Sigmoid colon (tissue), 7 donors: ENCODE data around the gene COL5A2. TPM values are rescaled to one million over a fixed set of nuclear protein-coding genes. Genes with fewer than 3 reads are reported as not detected.

Experiments used
- DNase-seq: peaks from one replicate; pipeline ENCODE4 v3.0.0-alpha.2; 2019
- H3K27ac ChIP-seq, 4 donors: fragments of 200-600 bp; sonication (generic); one replicate each; pipeline ENCODE4 v1.5.1; 2016 to 2019; ENCODE audit warnings: mild to moderate bottlenecking in 1 of 4
- H3K27me3 ChIP-seq, 3 donors: fragments of 200-600 bp; sonication (generic); one replicate each; pipeline ENCODE4 v1.5.1; 2019; ENCODE audit warnings: mild to moderate bottlenecking in 1 of 3
- H3K36me3 ChIP-seq, 4 donors: fragments of 200-600 bp; sonication (generic); one replicate each; pipeline ENCODE4 v1.5.1; 2016 to 2019
- H3K4me1 ChIP-seq, 4 donors: fragments of 200-600 bp; sonication (generic); one replicate each; pipeline ENCODE4 v1.5.1; 2017 to 2019
- H3K4me3 ChIP-seq, 4 donors: fragments of 200-600 bp; sonication (generic); one replicate each; pipeline ENCODE4 v1.5.1; 2017 to 2019; ENCODE audit warnings: mild to moderate bottlenecking in 2 of 4, moderate library complexity in 1 of 4
- H3K9me3 ChIP-seq, 4 donors: fragments of 200-600 bp in 3 of 4; sonication (generic) in 3 of 4; one replicate each; pipeline versions ENCODE4 v1.5.1 to v1.6.1; 2013 to 2019
- EP300 ChIP-seq, 4 donors: sonication (generic); formaldehyde crosslinking; IDR thresholded peaks; one replicate each; pipeline ENCODE4 v1.6.1; 2017; ENCODE audit warnings: antibody characterized with exemption in 4 of 4
- POLR2A ChIP-seq, 2 donors: fragments of 450-650 bp; IDR thresholded peaks; one replicate each; pipeline ENCODE4 v1.6.1; 2016; ENCODE audit warnings: antibody characterized with exemption in 2 of 2, mild to moderate bottlenecking in 2 of 2, moderate library complexity in 2 of 2
- POLR2AphosphoS5 ChIP-seq, 4 donors: sonication (generic); formaldehyde crosslinking; IDR thresholded peaks; one replicate each; pipeline ENCODE4 v1.6.1; 2017; ENCODE audit warnings: antibody characterized with exemption in 4 of 4
- WGBS, 2 donors: extraction: QIAGEN DNeasy Blood & Tissue Kit; methylation state at CpG; one replicate each; pipeline ENCODE4 v1.1.7; 2013; 5-methylcytosine and 5-hydroxymethylcytosine counted together
- intact Hi-C: fragments of 100-400 bp; cut with DNase I; formaldehyde crosslinking; loops from one replicate; pipeline ENCODE4 v1.15.1; 2023
- polyA plus RNA-seq, 3 donors: library from polyadenylated mRNA; stranded (reverse); fragments of 200-250 nt; gene quantifications; one replicate each; pipeline ENCODE4 v1.2.3, GENCODE V29; 2013
- total RNA-seq, 4 donors: library from RNA; depleted of rRNA; stranded (reverse); fragments of >200 nt; gene quantifications; one replicate each; pipeline ENCODE4 v1.1.0, GENCODE V29; 2016
- TF ChIP-seq, protein P1 (sequence below), 4 experiments: fragments of 450-650 bp in 3 of 4; fragments of 200-600 bp in 1 of 4; IDR thresholded peaks; one replicate each; pipeline ENCODE4 v1.5.1; 2016 to 2019; ENCODE audit warnings: antibody characterized with exemption in 4 of 4, mild to moderate bottlenecking in 3 of 4, moderate library complexity in 2 of 4
- donor health status: healthy with polysubstance abuse.
- donor health status: Bipolar disorder and iron deficiency.
- donor health status: healthy.

The COL5A2 gene
- total and polyA plus RNA-seq, 7 donors: 3.6 to 164 (median 60.9) TPM

DNA sequence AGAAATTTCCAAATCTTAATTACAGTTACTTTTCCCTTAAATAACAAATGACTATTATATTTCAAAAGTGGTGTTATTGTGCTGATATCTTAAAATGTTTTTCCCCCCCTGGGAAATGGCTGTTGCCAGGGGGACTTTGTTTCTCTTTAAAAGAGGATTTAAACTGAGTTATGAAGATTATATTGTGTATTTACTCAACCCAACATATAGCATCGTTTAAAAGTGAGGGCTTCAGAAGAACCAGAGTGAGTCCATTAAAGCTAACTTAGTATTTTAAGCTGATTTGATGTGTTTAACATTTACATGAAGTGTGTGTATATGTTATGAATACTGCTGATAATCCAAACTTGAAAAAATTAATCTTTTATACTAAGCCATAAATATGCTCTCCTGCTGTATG lies 81.6 kb downstream of the COL5A2 start:
- H3K4me3 ChIP-seq: no peak overlapping the region
- H3K27ac ChIP-seq: peak overlapping the region in 3 of 4 donors; percentile 38 to 67 (median 65)
- H3K4me1 ChIP-seq: peaks cover 0 to 58% (median 35%) of the 10 kb centered on the region in 4 donors
- H3K27me3 ChIP-seq: no peaks in the 10 kb centered on the region
- peaks cover 0 to 12% (median 0%) of the 10 kb centered on the region in 4 donors for H3K36me3 ChIP-seq
- no peak for TF ChIP-seq POLR2AphosphoS5 (IDR thresholded peaks at IDR 0.05)
- TF ChIP-seq POLR2A (IDR thresholded peaks at IDR 0.05): no peak
- TF ChIP-seq EP300 (IDR thresholded peaks at IDR 0.05): no peak
- TF ChIP-seq, protein P1, sequence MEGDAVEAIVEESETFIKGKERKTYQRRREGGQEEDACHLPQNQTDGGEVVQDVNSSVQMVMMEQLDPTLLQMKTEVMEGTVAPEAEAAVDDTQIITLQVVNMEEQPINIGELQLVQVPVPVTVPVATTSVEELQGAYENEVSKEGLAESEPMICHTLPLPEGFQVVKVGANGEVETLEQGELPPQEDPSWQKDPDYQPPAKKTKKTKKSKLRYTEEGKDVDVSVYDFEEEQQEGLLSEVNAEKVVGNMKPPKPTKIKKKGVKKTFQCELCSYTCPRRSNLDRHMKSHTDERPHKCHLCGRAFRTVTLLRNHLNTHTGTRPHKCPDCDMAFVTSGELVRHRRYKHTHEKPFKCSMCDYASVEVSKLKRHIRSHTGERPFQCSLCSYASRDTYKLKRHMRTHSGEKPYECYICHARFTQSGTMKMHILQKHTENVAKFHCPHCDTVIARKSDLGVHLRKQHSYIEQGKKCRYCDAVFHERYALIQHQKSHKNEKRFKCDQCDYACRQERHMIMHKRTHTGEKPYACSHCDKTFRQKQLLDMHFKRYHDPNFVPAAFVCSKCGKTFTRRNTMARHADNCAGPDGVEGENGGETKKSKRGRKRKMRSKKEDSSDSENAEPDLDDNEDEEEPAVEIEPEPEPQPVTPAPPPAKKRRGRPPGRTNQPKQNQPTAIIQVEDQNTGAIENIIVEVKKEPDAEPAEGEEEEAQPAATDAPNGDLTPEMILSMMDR (IDR thresholded peaks at IDR 0.05): no peak
- WGBS, 2 donors: 13 to 53% methylated on average over 1 of the region's 1 CpG
- no peaks in the 10 kb centered on the region for H3K9me3 ChIP-seq
- intact Hi-C loops: loop anchor here (10.0 kb wide), 1 partner anchor 573 kb away; no protein-coding TSS in a partner anchor
- DNase-seq: no peak

DNA sequence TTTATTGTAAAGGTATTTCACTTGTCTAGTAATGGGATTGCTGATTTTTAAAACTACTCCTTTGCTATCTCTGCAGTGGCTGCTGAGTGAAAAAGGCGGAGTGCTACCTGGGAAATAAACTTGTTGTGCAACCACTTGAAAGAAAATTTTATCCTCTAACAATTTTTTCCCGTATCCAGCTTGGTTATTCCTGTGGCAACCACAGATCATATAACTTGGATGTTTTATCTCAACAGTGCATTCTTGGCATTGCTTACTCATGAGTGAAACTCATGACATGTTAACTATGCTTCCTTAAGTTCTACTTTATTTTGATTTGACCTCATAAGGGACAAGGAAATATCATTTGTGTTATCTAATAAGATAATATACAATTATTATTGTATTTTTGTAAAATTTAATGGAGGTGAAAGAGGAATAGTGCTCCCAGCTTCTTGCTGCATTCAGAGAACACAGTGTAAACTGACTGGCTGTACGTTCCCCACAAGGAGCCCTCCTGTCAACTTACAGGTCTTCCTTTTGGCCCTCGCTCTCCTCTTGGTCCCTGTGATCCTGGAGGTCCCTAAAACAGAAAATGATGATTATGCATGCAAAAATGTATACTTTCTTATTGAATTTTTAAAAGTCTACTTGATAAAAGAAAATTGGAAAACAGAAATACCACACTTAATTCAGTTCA lies 82.7 kb downstream of the COL5A2 start:
- H3K4me1 ChIP-seq: peaks cover 0 to 58% (median 44%) of the 10 kb centered on the region in 4 donors
- WGBS, 2 donors: 62 to 79% methylated on average over 4 of the region's 4 CpGs
- DNase-seq: no peak
- intact Hi-C loops: loop anchor here (10.0 kb wide), 1 partner anchor 572 kb away; no protein-coding TSS in a partner anchor
- no peaks in the 10 kb centered on the region for H3K9me3 ChIP-seq
- H3K4me3 ChIP-seq: no peak overlapping the region
- no peaks in the 10 kb centered on the region for H3K27me3 ChIP-seq
- peak overlapping the region in 3 of 4 donors; percentile 38 to 67 (median 65) for H3K27ac ChIP-seq
- peaks cover 0 to 16% (median 0%) of the 10 kb centered on the region in 4 donors for H3K36me3 ChIP-seq
- peak in 2 of 4 donors; percentile 22 to 54 for TF ChIP-seq POLR2AphosphoS5 (IDR thresholded peaks at IDR 0.05)
- TF ChIP-seq, protein P1 (IDR thresholded peaks at IDR 0.05): no peak

DNA sequence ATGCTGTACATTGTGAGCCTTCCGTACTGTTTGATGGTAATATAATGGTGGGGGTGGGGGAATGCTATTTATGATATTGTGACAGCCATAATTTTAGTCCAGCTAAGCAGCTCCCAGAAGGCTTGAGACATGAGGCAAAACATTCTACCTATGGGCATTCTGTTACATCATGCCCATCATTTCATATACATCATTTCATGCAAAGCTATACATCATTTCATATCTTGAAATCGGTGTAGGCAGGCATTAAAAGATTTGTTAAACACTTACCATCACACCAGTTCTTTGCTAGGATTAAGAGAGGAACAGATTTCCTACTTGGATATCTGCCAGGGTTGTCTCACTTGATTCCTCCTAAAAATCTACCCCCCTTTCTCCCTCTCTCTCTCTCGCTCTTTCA lies 84.5 kb downstream of the COL5A2 start:
- no peaks in the 10 kb centered on the region for H3K27me3 ChIP-seq
- TF ChIP-seq EP300 (IDR thresholded peaks at IDR 0.05) (no peak), POLR2AphosphoS5 (IDR thresholded peaks at IDR 0.05) (no peak), POLR2A (IDR thresholded peaks at IDR 0.05) (no peak)
- TF ChIP-seq, protein P1 (IDR thresholded peaks at IDR 0.05): no peak
- H3K36me3 ChIP-seq: peaks cover 0 to 34% (median 2%) of the 10 kb centered on the region in 4 donors
- H3K4me1 ChIP-seq: peaks cover 0 to 55% (median 46%) of the 10 kb centered on the region in 4 donors
- WGBS, 2 donors: 78 to 83% methylated on average over 3 of the region's 3 CpGs
- peak overlapping the region in 3 of 4 donors; percentile 9 to 67 (median 65) for H3K27ac ChIP-seq
- DNase-seq: no peak
- no peak overlapping the region for H3K4me3 ChIP-seq
- no peaks in the 10 kb centered on the region for H3K9me3 ChIP-seq
- intact Hi-C loops: loop anchor here (2.0 to 10.0 kb wide), 3 partner anchors 192 to 570 kb away; no protein-coding TSS in a partner anchor

DNA sequence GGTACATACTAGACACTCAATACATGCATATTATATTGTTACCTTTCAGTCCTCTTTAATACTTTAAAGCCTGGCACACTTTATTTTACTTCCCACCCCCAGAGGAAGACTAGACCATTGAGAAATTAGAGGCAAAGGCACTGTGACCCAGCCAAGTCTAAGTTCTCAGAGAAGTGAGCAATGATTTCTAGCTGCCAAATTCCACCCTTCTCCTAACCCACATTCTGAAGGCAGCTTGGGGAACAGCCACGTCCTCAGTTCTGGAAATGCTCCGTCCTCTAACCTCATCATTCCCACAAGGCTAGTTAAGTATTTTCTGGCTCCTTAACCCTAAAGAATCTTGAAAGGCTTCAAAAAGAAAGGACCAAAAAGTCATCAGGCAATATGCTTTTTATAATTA lies 86.6 kb downstream of the COL5A2 start:
- intact Hi-C loops: loop anchor here (5.0 to 10.0 kb wide), 2 partner anchors 254 to 568 kb away; no protein-coding TSS in a partner anchor
- peak overlapping the region; percentile 13 to 69 (median 46) for H3K27ac ChIP-seq
- peak in 2 of 4 donors; percentile 35 to 36 for TF ChIP-seq POLR2AphosphoS5 (IDR thresholded peaks at IDR 0.05)
- TF ChIP-seq POLR2A (IDR thresholded peaks at IDR 0.05): no peak
- peaks cover 0 to 53% (median 45%) of the 10 kb centered on the region in 4 donors for H3K4me1 ChIP-seq
- H3K27me3 ChIP-seq: no peaks in the 10 kb centered on the region
- H3K4me3 ChIP-seq: no peak overlapping the region
- 67 to 77% methylated on average over 2 of the region's 2 CpGs for WGBS, 2 donors
- peak; percentile 78 for DNase-seq
- peaks cover 0 to 49% (median 4%) of the 10 kb centered on the region in 4 donors for H3K36me3 ChIP-seq
- no peaks in the 10 kb centered on the region for H3K9me3 ChIP-seq

DNA sequence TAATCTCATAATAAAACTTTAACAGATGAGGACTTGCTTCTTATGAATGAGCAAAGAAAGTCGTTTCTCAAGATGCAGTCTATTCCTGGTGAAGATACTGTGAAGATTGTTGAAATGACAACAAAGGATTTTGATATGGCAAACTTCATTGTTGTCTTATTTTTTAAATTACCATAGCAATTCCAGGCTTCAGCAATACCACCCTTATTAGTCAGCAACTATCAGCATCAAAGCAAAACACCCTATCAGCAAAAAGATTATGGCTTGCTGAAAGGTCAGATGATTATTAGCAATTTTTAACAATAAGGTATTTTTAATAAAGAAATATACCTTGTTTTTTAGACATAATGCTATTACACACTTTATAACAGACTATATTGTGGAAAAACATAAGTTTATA lies 88.3 kb downstream of the COL5A2 start:
- peaks cover 0 to 38% (median 35%) of the 10 kb centered on the region in 4 donors for H3K4me1 ChIP-seq
- TF ChIP-seq POLR2A (IDR thresholded peaks at IDR 0.05): no peak
- no peaks in the 10 kb centered on the region for H3K27me3 ChIP-seq
- H3K27ac ChIP-seq: peak overlapping the region in 2 of 4 donors; percentile 2 to 69
- peaks cover 0 to 56% (median 4%) of the 10 kb centered on the region in 4 donors for H3K36me3 ChIP-seq
- no peak overlapping the region for H3K4me3 ChIP-seq
- no peaks in the 10 kb centered on the region for H3K9me3 ChIP-seq
- no peak for DNase-seq
- intact Hi-C loops: loop anchor here (5.0 to 10.0 kb wide), 2 partner anchors 256 to 566 kb away; no protein-coding TSS in a partner anchor
- WGBS, 2 donors: 38 to 53% methylated on average over 1 of the region's 1 CpG
